ENCODE data around the gene TMEM139.

Gene TMEM139

DNA sequence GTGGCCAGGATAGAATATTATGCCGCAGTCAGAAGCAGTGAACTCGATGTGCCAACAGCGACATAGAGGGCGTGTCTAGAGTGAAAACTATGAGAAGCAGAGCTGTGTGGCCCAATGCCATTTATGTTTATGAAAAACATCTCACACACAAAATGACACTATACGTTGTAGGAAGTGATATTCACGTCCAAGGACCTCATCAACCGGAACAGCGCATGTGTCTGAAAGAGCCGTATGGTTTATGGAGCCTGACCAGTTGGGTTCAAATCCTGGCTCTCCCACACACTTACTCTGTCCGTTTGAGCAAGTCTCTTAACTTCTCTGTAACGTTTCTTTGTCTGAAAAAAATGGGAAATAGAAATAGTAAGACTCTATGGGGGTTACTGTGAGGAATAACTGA is 42.5 kb upstream of the TMEM139 start:
- no peak for DNase-seq (ENCODE audit: low read depth in 1 of 2, low spot score in 1 of 2)
- Histone ChIP-seq H3K27me3 (ENCODE audit: insufficient read depth, poor library complexity, severe bottlenecking) (no peaks in the 10 kb centered on the region), H3K27ac (replicated peaks) (no peak overlapping the region), H3K4me3 (replicated peaks; ENCODE audit: insufficient read depth, low read length) (no peak overlapping the region)
- TF ChIP-seq, protein P1, sequence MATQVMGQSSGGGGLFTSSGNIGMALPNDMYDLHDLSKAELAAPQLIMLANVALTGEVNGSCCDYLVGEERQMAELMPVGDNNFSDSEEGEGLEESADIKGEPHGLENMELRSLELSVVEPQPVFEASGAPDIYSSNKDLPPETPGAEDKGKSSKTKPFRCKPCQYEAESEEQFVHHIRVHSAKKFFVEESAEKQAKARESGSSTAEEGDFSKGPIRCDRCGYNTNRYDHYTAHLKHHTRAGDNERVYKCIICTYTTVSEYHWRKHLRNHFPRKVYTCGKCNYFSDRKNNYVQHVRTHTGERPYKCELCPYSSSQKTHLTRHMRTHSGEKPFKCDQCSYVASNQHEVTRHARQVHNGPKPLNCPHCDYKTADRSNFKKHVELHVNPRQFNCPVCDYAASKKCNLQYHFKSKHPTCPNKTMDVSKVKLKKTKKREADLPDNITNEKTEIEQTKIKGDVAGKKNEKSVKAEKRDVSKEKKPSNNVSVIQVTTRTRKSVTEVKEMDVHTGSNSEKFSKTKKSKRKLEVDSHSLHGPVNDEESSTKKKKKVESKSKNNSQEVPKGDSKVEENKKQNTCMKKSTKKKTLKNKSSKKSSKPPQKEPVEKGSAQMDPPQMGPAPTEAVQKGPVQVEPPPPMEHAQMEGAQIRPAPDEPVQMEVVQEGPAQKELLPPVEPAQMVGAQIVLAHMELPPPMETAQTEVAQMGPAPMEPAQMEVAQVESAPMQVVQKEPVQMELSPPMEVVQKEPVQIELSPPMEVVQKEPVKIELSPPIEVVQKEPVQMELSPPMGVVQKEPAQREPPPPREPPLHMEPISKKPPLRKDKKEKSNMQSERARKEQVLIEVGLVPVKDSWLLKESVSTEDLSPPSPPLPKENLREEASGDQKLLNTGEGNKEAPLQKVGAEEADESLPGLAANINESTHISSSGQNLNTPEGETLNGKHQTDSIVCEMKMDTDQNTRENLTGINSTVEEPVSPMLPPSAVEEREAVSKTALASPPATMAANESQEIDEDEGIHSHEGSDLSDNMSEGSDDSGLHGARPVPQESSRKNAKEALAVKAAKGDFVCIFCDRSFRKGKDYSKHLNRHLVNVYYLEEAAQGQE (IDR thresholded peaks at IDR 0.05; ENCODE audit: insufficient replicate concordance, low read depth) = no peak
- no peak for TF ChIP-seq POLR2AphosphoS5 (IDR thresholded peaks at IDR 0.05; ENCODE audit: low read depth)
- TF ChIP-seq GABPA (IDR thresholded peaks at IDR 0.05; ENCODE audit: low read depth) = no peak
- TF ChIP-seq, protein P2, sequence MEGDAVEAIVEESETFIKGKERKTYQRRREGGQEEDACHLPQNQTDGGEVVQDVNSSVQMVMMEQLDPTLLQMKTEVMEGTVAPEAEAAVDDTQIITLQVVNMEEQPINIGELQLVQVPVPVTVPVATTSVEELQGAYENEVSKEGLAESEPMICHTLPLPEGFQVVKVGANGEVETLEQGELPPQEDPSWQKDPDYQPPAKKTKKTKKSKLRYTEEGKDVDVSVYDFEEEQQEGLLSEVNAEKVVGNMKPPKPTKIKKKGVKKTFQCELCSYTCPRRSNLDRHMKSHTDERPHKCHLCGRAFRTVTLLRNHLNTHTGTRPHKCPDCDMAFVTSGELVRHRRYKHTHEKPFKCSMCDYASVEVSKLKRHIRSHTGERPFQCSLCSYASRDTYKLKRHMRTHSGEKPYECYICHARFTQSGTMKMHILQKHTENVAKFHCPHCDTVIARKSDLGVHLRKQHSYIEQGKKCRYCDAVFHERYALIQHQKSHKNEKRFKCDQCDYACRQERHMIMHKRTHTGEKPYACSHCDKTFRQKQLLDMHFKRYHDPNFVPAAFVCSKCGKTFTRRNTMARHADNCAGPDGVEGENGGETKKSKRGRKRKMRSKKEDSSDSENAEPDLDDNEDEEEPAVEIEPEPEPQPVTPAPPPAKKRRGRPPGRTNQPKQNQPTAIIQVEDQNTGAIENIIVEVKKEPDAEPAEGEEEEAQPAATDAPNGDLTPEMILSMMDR (IDR thresholded peaks at IDR 0.05; ENCODE audit: insufficient read depth, low read length) = no peak
- no peak for TF ChIP-seq SPI1 (IDR thresholded peaks at IDR 0.05; ENCODE audit: borderline replicate concordance, low read depth)

DNA sequence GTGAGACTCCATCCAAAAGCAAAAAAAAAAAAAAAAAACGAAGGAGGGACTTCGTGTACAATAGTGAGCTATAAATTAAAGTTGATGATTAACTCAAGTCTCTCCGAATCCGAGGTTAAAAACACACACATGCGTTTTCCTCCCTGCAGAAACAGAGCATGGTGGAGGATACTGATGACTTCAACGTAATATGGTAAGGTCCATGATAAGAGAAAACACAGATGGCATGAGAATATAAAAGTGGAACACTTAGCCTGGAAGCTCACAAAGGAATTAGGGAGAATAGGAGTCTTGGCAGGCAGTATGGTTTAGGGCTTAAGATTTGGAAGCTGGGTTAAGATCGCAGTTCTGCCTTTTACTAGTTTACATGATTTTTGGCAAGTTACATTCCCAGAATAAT is 41.6 kb upstream of the TMEM139 start:
- no peak for DNase-seq (ENCODE audit: low read depth in 1 of 2, low spot score in 1 of 2)
- Histone ChIP-seq H3K4me3 (replicated peaks; ENCODE audit: insufficient read depth, low read length) (no peak overlapping the region), H3K27ac (replicated peaks) (no peak overlapping the region), H3K27me3 (ENCODE audit: insufficient read depth, poor library complexity, severe bottlenecking) (no peaks in the 10 kb centered on the region)
- TF ChIP-seq, protein P2 (IDR thresholded peaks at IDR 0.05; ENCODE audit: insufficient read depth, low read length) = no peak
- TF ChIP-seq POLR2AphosphoS5 (IDR thresholded peaks at IDR 0.05; ENCODE audit: low read depth) (no peak), GABPA (IDR thresholded peaks at IDR 0.05; ENCODE audit: low read depth) (no peak), SPI1 (IDR thresholded peaks at IDR 0.05; ENCODE audit: borderline replicate concordance, low read depth) (no peak)
- TF ChIP-seq, protein P1 (IDR thresholded peaks at IDR 0.05; ENCODE audit: insufficient replicate concordance, low read depth) = no peak

DNA sequence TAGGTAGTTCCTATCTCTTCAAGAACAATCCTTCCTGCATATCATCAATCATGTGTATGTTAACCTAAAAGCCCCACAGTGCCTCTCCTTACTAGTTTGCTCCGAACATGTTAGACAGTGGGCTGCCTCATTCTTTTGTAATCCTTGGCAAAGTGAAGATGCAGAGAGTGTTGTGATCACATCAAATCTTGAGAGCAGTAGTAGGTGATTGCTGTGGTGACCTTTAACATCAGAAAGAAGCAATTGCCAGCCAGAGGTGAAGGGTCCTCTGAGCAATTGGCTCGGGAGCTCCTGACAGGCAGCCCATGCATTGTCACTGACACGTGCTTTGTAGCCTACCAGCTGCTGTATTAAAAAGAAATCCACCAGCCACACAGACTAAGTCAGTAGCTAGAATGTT is 41.1 kb upstream of the TMEM139 start:
- H3K4me3 ChIP-seq (replicated peaks; ENCODE audit: insufficient read depth, low read length) = no peak overlapping the region
- no peak for DNase-seq (ENCODE audit: low read depth in 1 of 2, low spot score in 1 of 2)
- no peak overlapping the region for H3K27ac ChIP-seq (replicated peaks)
- TF ChIP-seq, protein P1 (IDR thresholded peaks at IDR 0.05; ENCODE audit: insufficient replicate concordance, low read depth) = no peak
- TF ChIP-seq, protein P2 (IDR thresholded peaks at IDR 0.05; ENCODE audit: insufficient read depth, low read length) = no peak
- TF ChIP-seq GABPA (IDR thresholded peaks at IDR 0.05; ENCODE audit: low read depth) (no peak), SPI1 (IDR thresholded peaks at IDR 0.05; ENCODE audit: borderline replicate concordance, low read depth) (no peak), POLR2AphosphoS5 (IDR thresholded peaks at IDR 0.05; ENCODE audit: low read depth) (no peak)
- H3K27me3 ChIP-seq (ENCODE audit: insufficient read depth, poor library complexity, severe bottlenecking) = no peaks in the 10 kb centered on the region

Data from HL-60 (cell line).